Measurements from ENCODE around the gene COX4I1. TPM values are rescaled to one million over a fixed set of nuclear protein-coding genes. Genes with fewer than 3 reads are reported as not detected.

Gene COX4I1
- total RNA-seq, 1 experiment from 2014 or later, result 429 TPM

DNA sequence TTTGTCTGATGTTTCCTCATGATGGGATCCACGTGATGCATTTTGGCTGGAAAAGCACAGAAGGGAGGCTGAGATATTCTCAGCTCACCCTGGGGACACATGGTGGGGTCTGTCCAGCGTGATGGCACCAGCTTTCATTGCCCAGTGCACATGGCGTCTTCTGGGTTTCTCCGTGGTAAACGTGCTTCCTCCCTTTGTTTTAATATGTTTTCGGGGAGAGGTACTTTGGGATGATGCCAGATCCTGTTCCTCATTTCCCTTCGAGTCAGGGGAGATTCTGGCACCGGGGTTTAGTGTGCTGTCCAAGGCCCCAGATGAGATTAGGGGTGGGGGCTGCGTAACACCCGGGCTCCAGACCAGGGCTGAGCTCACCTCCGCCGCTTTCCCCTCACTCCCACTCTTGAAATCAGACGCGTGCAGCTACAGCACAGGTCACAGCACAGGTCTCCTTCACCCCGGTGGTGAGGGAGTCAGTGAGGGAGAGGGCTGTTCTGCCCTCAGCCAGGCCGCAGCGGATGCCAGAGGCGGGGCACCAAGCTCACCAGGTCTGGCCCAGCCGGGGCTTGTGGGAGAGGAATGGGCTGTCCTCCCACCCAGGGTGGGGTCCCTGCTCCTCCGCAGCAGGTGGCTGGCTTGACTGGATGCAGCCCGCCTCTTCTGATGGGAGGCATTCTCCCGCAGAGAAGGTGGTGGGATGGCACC, 33.9 kb downstream of the COX4I1 start:
- no peak for ATAC-seq
- H3K9me3 ChIP-seq (ENCODE audit: control insufficient read depth, insufficient read depth, low read depth, low read length), result no peaks in the 10 kb centered on the region
- CTCF ChIA-PET, result no interaction called here
- DNase-seq (ENCODE audit: low read depth, low spot score), result no peak
- in situ Hi-C loops (cut with HindIII; ENCODE audit: low pct_unique_long_range_greater_than_20kb, low sequenced_read_pairs) (no loop called here), intact Hi-C loops (cut with micrococcal nuclease; ENCODE audit: unreplicated experiment) (no loop called here)
- BruUV-seq (replicated peaks), result no TSS peak
- H3K36me3 ChIP-seq (ENCODE audit: control insufficient read depth, insufficient read depth, low read length), result no peaks in the 10 kb centered on the region
- TF ChIP-seq, protein P1, sequence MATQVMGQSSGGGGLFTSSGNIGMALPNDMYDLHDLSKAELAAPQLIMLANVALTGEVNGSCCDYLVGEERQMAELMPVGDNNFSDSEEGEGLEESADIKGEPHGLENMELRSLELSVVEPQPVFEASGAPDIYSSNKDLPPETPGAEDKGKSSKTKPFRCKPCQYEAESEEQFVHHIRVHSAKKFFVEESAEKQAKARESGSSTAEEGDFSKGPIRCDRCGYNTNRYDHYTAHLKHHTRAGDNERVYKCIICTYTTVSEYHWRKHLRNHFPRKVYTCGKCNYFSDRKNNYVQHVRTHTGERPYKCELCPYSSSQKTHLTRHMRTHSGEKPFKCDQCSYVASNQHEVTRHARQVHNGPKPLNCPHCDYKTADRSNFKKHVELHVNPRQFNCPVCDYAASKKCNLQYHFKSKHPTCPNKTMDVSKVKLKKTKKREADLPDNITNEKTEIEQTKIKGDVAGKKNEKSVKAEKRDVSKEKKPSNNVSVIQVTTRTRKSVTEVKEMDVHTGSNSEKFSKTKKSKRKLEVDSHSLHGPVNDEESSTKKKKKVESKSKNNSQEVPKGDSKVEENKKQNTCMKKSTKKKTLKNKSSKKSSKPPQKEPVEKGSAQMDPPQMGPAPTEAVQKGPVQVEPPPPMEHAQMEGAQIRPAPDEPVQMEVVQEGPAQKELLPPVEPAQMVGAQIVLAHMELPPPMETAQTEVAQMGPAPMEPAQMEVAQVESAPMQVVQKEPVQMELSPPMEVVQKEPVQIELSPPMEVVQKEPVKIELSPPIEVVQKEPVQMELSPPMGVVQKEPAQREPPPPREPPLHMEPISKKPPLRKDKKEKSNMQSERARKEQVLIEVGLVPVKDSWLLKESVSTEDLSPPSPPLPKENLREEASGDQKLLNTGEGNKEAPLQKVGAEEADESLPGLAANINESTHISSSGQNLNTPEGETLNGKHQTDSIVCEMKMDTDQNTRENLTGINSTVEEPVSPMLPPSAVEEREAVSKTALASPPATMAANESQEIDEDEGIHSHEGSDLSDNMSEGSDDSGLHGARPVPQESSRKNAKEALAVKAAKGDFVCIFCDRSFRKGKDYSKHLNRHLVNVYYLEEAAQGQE (IDR thresholded peaks at IDR 0.05; ENCODE audit: insufficient read depth in 1 of 2, low read depth in 2 of 2, low read length in 1 of 2), result no peak
- TF ChIP-seq, protein P2, sequence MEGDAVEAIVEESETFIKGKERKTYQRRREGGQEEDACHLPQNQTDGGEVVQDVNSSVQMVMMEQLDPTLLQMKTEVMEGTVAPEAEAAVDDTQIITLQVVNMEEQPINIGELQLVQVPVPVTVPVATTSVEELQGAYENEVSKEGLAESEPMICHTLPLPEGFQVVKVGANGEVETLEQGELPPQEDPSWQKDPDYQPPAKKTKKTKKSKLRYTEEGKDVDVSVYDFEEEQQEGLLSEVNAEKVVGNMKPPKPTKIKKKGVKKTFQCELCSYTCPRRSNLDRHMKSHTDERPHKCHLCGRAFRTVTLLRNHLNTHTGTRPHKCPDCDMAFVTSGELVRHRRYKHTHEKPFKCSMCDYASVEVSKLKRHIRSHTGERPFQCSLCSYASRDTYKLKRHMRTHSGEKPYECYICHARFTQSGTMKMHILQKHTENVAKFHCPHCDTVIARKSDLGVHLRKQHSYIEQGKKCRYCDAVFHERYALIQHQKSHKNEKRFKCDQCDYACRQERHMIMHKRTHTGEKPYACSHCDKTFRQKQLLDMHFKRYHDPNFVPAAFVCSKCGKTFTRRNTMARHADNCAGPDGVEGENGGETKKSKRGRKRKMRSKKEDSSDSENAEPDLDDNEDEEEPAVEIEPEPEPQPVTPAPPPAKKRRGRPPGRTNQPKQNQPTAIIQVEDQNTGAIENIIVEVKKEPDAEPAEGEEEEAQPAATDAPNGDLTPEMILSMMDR (IDR thresholded peaks at IDR 0.05), result no peak
- TF ChIP-seq SIN3A (IDR thresholded peaks at IDR 0.05; ENCODE audit: borderline replicate concordance, insufficient read depth, low read depth, low read length), result no peak
- TF ChIP-seq POLR2AphosphoS5 (IDR thresholded peaks at IDR 0.05; ENCODE audit: low read depth, low read length), result no peak
- TF ChIP-seq TCF7L2 (IDR thresholded peaks at IDR 0.05; ENCODE audit: low read depth, low read length), result no peak
- POLR2A ChIA-PET, result no interaction called here
- H3K4me1 ChIP-seq (ENCODE audit: control insufficient read depth, insufficient read depth, low read length), result no peaks in the 10 kb centered on the region
- H3K27me3 ChIP-seq (ENCODE audit: control insufficient read depth, insufficient read depth, low read length), result peaks cover 5% of the 10 kb centered on the region; the same call in 1 of the 2 replicates
- no peak overlapping the region for H3K4me3 ChIP-seq (ENCODE audit: low read depth in 2 of 2, low read length in 2 of 2)
- no peak overlapping the region for H3K27ac ChIP-seq (ENCODE audit: low read length)

DNA sequence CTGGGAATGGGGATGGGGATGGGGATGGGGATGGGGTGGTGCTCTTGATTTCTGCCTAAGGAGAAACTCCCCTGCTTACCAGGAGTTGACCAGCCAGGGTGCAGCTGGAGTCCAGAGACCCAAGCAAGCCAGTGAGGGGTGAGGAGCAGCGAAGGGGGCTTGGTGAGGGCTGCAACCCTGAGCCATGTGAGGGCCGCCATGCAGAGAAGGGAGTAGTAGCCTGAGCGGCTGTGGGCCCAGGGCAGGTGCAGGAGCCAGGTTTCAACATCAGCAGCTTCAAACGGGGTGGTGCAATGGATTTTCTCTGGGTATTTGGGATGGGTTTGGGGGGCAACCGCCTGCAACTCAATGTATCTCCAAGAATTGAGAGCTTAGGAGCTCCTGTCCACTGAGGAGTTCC, 35.2 kb downstream of the COX4I1 start:
- Histone ChIP-seq H3K36me3 (ENCODE audit: control insufficient read depth, insufficient read depth, low read length) (no peaks in the 10 kb centered on the region), H3K4me3 (ENCODE audit: low read depth in 2 of 2, low read length in 2 of 2) (no peak overlapping the region), H3K9me3 (ENCODE audit: control insufficient read depth, insufficient read depth, low read depth, low read length) (no peaks in the 10 kb centered on the region), H3K4me1 (ENCODE audit: control insufficient read depth, insufficient read depth, low read length) (no peaks in the 10 kb centered on the region), H3K27ac (ENCODE audit: low read length) (no peak overlapping the region), H3K27me3 (ENCODE audit: control insufficient read depth, insufficient read depth, low read length) (peaks cover 5% of the 10 kb centered on the region; the same call in 1 of the 2 replicates)
- DNase-seq (ENCODE audit: low read depth, low spot score), result no peak
- BruUV-seq (replicated peaks), result no TSS peak
- TF ChIP-seq POLR2AphosphoS5 (IDR thresholded peaks at IDR 0.05; ENCODE audit: low read depth, low read length), result no peak
- TF ChIP-seq TCF7L2 (IDR thresholded peaks at IDR 0.05; ENCODE audit: low read depth, low read length), result no peak
- no peak for TF ChIP-seq SIN3A (IDR thresholded peaks at IDR 0.05; ENCODE audit: borderline replicate concordance, insufficient read depth, low read depth, low read length)
- TF ChIP-seq, protein P2 (IDR thresholded peaks at IDR 0.05), result no peak
- TF ChIP-seq, protein P1 (IDR thresholded peaks at IDR 0.05; ENCODE audit: insufficient read depth in 1 of 2, low read depth in 2 of 2, low read length in 1 of 2), result no peak
- POLR2A ChIA-PET, result no interaction called here
- in situ Hi-C loops (cut with HindIII; ENCODE audit: low pct_unique_long_range_greater_than_20kb, low sequenced_read_pairs) (no loop called here), intact Hi-C loops (cut with micrococcal nuclease; ENCODE audit: unreplicated experiment) (no loop called here)
- ATAC-seq, result no peak
- CTCF ChIA-PET, result interaction anchor here (0.8 kb wide), 1 partner anchor 14 kb away, joined by 3 read pairs; no protein-coding TSS in a partner anchor
